BJ (cell line): Measurements from ENCODE around the gene CCR7. TPM values are rescaled to one million over a fixed set of nuclear protein-coding genes. Genes with fewer than 3 reads are reported as not detected.

Source experiments
- CTCF ChIA-PET: fragments of 350-600 bp; formaldehyde crosslinking; extraction: SDS; loops from one replicate; lab custom pipeline; 2021; ENCODE audit warnings: antibody characterized with exemption, inconsistent platforms; lab: Yijun Ruan, JAX
- POLR2A ChIA-PET: fragments of 300-600 bp; sonication (Branson Sonifier 250); formaldehyde crosslinking; extraction: SDS; loops from one replicate; lab custom pipeline; 2021; ENCODE audit warnings: antibody characterized with exemption; lab: Charles Lee
- DNase-seq: peaks from one replicate; pipeline ENCODE4 v3.0.0-alpha.2; 2011; ENCODE audit warnings: low read depth
- H3K27me3 ChIP-seq: 2 replicates; pipeline ENCODE4 v1.6.0; 2011; ENCODE audit warnings: low read length; ENCODE audit not compliant: control insufficient read depth, insufficient read depth
- H3K36me3 ChIP-seq: 2 replicates; pipeline ENCODE4 v1.5.1; 2011; ENCODE audit warnings: low read length; ENCODE audit not compliant: control insufficient read depth, insufficient read depth
- H3K4me3 ChIP-seq: 2 replicates; pipeline ENCODE4 v1.5.1; 2011; ENCODE audit warnings: low read depth, mild to moderate bottlenecking, control low read depth, low read length
- CTCF ChIP-seq: IDR thresholded peaks from 2 replicates; pipeline ENCODE4 v1.5.1; 2011; ENCODE audit warnings: low read depth, mild to moderate bottlenecking, control low read depth, inconsistent platforms, low read length, moderate library complexity; ENCODE audit not compliant: insufficient read depth
- polyA plus RNA-seq: library from polyadenylated mRNA; depleted of rRNA; stranded (reverse); fragments of >200 nt; gene quantifications from 2 replicates; pipeline ENCODE4 v1.2.3, GENCODE V29; 2011

The CCR7 gene
- polyA plus RNA-seq, 1 experiment, result 0.45 TPM

GRCh38 chr17:40568074-40568836 is 3.0 kb upstream of the CCR7 start:
- ChIA-PET POLR2A (no interaction called here), CTCF (interaction anchor here (1.4 to 1.5 kb wide), 2 partner anchors 8 to 214 kb away, joined by 3 to 4 read pairs; no protein-coding TSS in a partner anchor)
- Histone ChIP-seq H3K4me3 (no peak overlapping the region), H3K36me3 (no peaks in the 10 kb centered on the region), H3K27me3 (peaks cover 6% of the 10 kb centered on the region)
- no peak for DNase-seq
- TF ChIP-seq CTCF, result no peak

- no peak for DNase-seq
- TF ChIP-seq CTCF, result no peak
- no peak overlapping the region for H3K4me3 ChIP-seq
- POLR2A ChIA-PET, result no interaction called here
- H3K27me3 ChIP-seq, result peaks cover 8% of the 10 kb centered on the region
- H3K36me3 ChIP-seq, result no peaks in the 10 kb centered on the region
- CTCF ChIA-PET, result interaction anchor here (0.6 kb wide), 1 partner anchor 260 kb away, joined by 3 read pairs; no protein-coding TSS in a partner anchor
Measured at GRCh38 chr17:40567377-40567776, 2.1 kb upstream of the CCR7 start.

- ChIA-PET CTCF (no interaction called here), POLR2A (no interaction called here)
- no peak for DNase-seq
- Histone ChIP-seq H3K4me3 (no peak overlapping the region), H3K27me3 (peaks cover 8% of the 10 kb centered on the region), H3K36me3 (no peaks in the 10 kb centered on the region)
- TF ChIP-seq CTCF, result no peak
Measured at GRCh38 chr17:40565769-40566409, 617 bp upstream of the CCR7 start.

GRCh38 chr17:40564195-40564882 is 933 bp downstream of the CCR7 start:
- DNase-seq, result no peak
- Histone ChIP-seq H3K36me3 (no peaks in the 10 kb centered on the region), H3K4me3 (no peak overlapping the region), H3K27me3 (peaks cover 7% of the 10 kb centered on the region)
- no peak for TF ChIP-seq CTCF
- ChIA-PET POLR2A (no interaction called here), CTCF (interaction anchor here (1.2 to 19.2 kb wide), 3 partner anchors 28 to 123 kb away, joined by 4 to 382 read pairs (median 77); no protein-coding TSS in a partner anchor)
